GM21717 (cell line): ENCODE data around the gene PHF21B.

Source experiments
- ATAC-seq: cut with Tn5 transposase; IDR thresholded peaks from one replicate; pipeline ENCODE4 v1.9.1; 2021; ENCODE audit warnings: mild to moderate bottlenecking, moderate library complexity; ENCODE audit not compliant: unreplicated experiment

PHF21B gene

DNA sequence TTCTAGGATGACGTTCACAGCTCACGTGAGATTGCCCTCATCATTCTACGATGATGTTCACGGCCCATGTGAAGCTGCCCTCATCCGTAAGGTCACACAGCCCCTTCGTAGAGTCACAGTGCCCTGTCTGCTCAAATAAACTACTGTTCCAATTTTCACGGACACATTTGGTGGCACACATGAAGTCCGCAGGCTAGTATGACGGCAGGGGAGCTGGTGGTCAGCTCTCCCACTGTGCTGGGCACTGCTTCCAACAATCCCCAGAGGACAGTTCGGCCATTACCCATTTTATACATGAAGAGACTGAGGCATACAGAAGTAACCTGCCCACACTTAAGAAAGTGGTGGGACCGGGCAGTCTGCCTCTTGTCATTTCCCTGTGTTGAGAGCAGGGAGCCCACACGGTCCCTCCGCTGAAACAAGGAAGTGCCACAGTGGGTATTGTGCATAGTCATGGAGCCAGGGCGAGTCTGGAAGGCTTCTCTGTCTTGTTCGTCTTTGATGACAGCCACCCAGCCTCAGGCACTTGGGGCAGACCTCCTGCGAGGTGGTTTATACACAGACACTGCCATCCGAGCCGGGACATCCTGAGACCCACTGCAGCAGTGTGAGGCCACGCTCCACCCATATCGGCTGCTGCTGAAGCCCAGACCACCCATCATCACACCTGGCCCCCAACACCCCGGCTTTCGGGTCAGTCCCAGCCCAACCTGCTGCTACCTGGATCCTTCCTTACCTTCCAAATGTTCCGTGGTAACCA lies 114.3 kb downstream of the PHF21B start:
- no peak for ATAC-seq

- no peak for ATAC-seq
Observed at GRCh38 chr22:44894782-44895181, 115.0 kb downstream of the PHF21B start.

GRCh38 chr22:44894321-44894720 lies 115.5 kb downstream of the PHF21B start:
- ATAC-seq: no peak

DNA sequence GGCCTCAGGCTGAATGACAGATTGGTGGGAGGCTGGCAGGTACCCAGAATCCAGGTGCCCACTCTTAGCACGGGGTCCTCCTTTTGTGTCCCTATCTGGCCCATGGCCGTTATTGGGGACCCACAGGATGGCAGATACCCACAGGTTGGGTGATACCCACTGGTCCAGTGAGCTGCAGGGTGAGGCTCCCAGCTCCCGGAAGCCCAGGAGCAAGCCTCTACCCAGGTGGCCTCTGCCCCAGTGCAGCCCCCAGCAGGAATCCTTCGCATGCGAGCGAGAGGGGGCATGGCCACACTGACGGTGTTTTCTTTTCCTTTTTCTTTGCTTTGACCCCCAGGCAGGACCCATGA lies 116.1 kb downstream of the PHF21B start:
- no peak for ATAC-seq

DNA sequence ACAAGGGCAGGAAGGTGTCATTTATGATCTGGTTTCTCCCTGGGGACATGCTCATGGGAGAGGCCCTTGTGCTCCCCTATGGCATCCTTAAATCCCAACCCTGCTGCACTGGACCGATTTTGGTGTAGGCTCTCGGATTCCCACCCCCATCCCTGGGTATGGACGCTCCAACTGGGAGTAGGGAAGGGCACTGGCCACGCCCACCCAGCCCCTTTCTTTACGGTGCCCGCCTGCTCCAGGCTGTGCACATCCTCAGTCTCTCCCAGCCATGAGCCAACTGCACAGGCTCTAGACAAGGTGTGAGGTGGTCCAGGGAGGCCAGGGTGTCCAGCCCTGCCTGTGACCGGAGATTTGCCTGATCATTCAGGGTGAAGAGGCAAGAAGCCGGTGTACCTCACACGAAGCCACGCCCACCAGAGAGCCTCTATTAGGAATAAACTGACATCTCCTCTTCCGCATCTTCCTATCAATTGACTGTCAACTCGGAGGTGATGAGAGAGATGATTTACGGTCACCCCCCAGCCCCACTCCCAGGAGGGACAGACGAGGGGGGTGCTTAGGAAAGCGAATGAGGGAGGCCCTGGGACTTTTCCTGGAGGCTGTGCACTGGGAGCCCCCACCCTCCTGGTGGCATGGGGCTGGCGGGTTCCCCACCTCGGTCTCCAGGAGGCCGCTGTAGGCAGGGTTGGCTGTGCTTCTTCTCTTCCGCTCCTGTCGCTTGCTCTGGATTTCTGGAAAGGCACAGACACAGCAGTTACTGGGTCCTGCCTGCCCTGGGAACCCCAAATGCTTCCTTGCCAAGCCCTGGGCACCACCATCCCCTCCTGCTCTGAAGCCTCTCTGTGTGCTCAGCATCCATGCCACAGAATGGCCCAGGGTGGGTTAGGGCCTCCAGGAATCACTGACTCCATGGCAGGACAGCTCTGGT lies 116.7 kb downstream of the PHF21B start:
- ATAC-seq: no peak

GRCh38 chr22:44892243-44892642 lies 117.6 kb downstream of the PHF21B start:
- no peak for ATAC-seq

- ATAC-seq: no peak
Observed at GRCh38 chr22:44891791-44892190, 118.0 kb downstream of the PHF21B start.

GRCh38 chr22:44891293-44891747 lies 118.5 kb downstream of the PHF21B start:
- ATAC-seq: no peak

GRCh38 chr22:44890416-44891292 lies 119.2 kb downstream of the PHF21B start:
- no peak for ATAC-seq

GRCh38 chr22:44889255-44889878 lies 120.4 kb downstream of the PHF21B start:
- no peak for ATAC-seq

DNA sequence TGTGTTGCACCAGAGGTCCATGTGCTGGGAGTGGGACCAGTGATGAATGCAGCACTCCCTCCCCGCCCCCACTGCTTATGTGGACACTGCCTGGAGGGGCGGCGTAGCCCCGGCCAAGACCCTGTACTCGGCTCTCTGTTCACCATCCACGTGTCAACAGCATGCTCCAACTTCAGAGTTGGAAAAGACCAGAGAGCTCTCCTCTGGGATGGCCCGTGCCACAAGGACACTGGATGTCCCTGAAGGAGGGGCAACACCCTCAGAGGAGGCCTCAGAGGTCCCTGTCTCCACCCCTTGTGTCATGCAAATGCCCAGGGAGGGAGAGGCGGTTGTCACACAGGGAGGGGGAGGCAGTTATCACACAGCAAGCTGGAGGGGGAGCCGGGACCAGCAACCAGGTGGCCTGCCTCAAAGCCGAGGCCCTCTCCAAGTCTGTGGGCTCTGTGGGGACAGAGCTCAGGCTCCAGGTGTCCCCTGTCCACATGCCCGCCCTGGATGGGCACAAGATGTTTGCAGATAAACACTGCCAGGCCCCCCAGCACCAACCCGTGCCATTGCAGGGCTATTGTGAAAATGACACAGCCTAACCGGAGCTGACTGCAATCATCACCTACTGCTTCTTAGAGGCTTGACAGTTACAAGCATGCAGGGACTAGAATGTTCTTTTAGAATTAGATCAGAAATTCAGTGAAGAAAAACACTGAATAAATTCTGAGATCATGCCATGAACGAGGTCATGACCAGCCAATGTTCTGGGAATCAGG lies 121.1 kb downstream of the PHF21B start:
- ATAC-seq: no peak

DNA sequence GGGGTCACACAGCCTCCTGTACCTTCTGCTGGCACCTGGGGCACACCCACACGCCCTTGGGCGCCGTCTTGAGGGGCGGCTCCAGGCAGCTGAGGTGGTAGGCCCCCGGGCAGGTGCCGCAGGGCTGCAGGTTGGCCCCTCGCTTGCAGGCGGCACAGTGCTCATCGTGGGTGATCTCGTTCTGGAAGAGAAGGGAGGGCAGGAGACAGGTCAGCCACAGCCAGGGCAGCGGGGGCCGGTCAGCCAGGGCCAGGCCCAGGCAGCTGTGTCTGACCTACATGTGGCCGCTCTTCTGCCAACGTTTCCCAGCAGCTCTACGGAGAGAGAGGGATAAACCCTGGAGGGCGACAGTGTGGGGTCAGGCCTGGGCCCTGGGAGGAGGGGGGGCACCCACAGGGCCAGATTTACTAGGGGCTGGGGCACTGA lies 121.9 kb downstream of the PHF21B start:
- no peak for ATAC-seq

DNA sequence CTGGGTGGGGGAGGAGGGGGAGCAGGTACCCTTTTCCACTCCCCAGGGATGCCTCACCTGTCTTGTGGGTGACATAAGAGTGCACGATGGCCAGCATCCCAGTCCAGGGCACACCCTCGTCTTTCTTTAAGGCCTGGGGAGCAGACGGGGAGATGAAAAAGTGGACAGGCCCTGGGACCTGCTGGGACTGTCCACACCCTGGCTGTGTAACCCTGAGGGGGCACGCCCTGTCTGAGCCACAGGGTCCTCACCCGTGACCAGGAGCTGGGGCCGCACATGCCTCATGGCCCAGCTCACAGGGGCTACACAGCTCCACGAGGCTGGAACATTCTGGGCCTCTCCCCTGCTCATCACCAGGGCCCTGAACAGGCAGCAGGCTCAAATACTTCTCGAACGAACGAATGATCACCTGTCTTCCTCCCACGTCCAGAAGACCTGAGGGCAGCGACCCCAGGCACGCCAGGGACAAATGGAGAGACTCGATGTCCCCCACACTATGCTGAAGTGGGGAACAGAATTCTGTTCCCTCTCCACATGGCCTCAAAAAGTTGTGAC lies 123.9 kb downstream of the PHF21B start:
- ATAC-seq: no peak

GRCh38 chr22:44884968-44885805 lies 124.6 kb downstream of the PHF21B start:
- no peak for ATAC-seq

DNA sequence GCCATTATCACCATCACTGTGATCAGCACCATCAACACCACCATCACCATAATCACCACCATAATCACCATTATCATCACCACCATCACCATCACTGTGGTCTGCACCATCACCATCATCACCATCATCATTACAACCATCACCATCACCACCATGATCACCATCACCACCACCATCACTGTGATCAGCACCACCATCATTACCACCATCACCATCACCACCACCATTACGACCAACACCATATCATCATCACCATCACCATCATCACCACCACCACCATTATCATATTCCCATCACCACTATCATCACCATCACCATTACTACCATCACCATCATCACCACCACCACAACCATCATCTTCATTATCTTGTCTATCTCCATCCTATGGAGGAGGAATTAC lies 125.2 kb downstream of the PHF21B start:
- no peak for ATAC-seq

- no peak for ATAC-seq
Observed at GRCh38 chr22:44883011-44883421, 126.8 kb downstream of the PHF21B start.

GRCh38 chr22:44882226-44882905 lies 127.4 kb downstream of the PHF21B start:
- ATAC-seq: no peak

DNA sequence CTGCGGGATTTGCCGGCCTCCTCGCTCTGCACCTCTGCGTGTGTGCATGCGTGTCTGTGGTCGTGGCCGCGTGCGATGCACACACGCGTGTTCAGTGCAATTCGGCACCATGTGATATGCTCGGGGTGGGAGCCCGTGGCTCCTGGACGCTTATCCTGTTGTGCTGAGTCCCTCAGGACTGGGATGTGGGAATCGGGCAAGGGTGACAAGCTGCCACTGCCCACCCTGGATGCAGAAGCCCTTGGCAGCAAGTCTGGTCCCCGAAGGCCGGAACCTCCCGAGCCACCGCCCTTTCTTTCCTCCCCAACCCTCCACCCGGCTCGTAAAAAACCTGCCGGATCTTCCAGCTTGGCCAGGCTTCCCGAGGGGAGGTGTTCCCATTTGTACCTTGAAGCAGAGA lies 128.2 kb downstream of the PHF21B start:
- no peak for ATAC-seq
